Measurements from ENCODE around the gene ANO2.

The ANO2 gene

DNA sequence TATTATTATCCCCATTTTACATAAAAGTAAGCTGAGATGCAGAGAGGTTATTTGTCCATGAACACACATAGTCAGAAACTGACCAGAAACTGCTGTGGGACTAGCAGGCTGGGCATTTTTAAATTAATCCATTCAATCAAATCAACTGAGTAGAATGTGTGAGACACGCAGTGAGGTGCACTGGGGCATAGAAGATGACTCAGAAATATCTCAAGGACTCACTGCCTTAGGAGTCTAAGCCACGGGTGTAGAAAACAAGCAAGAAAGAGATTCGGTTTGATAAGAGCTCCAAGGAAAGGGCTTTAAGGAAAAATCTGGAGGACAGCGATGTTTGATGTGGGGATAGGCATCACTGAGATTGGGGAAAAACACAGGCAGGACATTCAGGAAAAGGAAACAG is 127.8 kb downstream of the ANO2 start:
- no peak for DNase-seq (ENCODE audit: extremely low read depth, low read depth)
- TF ChIP-seq, protein P1, sequence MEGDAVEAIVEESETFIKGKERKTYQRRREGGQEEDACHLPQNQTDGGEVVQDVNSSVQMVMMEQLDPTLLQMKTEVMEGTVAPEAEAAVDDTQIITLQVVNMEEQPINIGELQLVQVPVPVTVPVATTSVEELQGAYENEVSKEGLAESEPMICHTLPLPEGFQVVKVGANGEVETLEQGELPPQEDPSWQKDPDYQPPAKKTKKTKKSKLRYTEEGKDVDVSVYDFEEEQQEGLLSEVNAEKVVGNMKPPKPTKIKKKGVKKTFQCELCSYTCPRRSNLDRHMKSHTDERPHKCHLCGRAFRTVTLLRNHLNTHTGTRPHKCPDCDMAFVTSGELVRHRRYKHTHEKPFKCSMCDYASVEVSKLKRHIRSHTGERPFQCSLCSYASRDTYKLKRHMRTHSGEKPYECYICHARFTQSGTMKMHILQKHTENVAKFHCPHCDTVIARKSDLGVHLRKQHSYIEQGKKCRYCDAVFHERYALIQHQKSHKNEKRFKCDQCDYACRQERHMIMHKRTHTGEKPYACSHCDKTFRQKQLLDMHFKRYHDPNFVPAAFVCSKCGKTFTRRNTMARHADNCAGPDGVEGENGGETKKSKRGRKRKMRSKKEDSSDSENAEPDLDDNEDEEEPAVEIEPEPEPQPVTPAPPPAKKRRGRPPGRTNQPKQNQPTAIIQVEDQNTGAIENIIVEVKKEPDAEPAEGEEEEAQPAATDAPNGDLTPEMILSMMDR (IDR thresholded peaks at IDR 0.05; ENCODE audit: low read depth, low read length) = no peak

DNA sequence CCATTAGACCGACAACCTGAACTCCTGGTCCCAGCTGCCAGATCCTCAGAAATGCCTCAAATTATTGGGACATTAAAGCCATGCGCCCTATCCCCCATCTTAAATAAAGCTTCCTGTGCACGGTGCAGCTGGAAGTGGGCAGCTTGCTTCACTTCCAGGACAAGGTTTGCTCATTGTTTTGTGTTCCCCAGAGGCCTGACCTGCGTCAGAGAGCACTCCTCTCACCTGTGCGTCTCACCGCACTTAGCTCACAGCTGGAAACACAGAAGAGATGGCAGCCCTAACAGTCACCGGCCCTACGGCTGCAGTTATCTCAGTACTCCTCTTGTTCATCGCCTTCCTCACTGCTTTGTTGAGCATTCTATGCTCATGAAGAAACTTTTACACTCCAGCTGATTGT is 135.5 kb downstream of the ANO2 start:
- DNase-seq (ENCODE audit: extremely low read depth, low read depth) = no peak
- TF ChIP-seq, protein P1 (IDR thresholded peaks at IDR 0.05; ENCODE audit: low read depth, low read length) = no peak

DNA sequence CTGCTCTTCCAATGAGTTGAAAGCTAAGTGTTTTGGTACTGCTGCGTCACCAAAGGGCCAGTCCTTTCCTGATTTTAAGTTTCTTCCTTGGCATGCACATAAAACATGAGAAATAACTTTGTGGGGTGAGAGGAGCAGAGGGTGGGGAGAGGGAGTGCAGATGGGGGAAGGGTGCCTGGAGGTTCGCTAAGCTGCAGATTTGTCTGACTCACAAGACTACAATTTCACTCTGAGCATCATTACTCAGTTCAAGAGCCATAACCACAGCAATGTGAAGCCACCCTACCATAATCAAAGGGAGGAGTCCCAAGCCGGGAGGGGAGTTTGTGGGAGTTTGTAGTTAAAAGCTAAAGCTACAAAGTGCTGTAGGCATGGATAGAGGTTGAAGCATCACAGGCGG is 136.1 kb downstream of the ANO2 start:
- TF ChIP-seq, protein P1 (IDR thresholded peaks at IDR 0.05; ENCODE audit: low read depth, low read length) = no peak
- DNase-seq (ENCODE audit: extremely low read depth, low read depth) = peak; percentile 4

DNA sequence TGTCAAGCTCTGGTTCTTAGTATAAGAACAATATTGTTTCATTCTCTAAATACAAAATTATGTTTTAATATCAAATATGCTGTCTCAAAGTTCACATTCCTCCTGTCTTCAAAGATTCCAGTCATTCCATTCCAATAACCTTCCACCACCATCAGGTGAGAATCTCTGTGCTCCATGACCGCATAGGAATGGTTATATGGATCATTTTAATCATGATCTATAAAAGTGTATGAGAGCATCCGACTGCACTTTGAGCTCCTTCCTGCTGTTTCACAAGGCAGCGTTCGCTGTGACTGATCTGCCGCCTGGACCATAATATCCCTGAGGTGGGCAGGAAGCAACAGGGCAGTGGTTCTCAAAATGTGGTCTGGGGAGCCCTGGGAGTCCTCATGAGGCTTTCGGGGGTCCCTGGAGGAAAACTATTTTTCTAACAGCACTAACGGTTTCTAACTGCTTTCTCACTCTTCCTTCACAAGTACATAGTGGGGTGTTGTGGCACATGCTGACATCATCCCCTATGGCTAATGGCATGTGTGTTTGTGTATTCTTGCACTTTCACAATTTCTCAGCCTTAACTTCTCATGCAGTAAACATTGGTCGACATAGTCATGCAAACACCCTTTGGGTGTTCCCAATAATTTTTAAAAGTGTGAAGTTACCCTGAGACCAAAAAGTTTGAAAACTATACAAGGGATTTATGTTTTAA is 137.4 kb downstream of the ANO2 start:
- no peak for DNase-seq (ENCODE audit: extremely low read depth, low read depth)
- TF ChIP-seq, protein P1 (IDR thresholded peaks at IDR 0.05; ENCODE audit: low read depth, low read length) = no peak

DNA sequence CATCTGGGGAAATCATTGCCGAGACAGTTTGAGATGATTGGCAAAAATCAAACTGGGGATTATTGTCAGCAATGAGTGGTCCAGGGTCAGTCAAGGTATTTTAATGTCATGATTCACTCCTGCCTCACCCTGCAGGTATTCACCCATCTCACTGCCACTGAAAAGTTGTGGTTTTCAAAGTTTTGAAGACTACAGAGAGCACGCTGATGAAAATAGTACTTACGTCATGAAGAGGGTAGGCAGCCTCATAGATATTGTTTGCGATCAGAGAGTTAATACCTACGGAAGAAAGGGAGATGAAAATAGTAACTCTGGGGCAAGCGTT is 138.0 kb downstream of the ANO2 start:
- DNase-seq (ENCODE audit: extremely low read depth, low read depth) = no peak
- TF ChIP-seq, protein P1 (IDR thresholded peaks at IDR 0.05; ENCODE audit: low read depth, low read length) = no peak

DNA sequence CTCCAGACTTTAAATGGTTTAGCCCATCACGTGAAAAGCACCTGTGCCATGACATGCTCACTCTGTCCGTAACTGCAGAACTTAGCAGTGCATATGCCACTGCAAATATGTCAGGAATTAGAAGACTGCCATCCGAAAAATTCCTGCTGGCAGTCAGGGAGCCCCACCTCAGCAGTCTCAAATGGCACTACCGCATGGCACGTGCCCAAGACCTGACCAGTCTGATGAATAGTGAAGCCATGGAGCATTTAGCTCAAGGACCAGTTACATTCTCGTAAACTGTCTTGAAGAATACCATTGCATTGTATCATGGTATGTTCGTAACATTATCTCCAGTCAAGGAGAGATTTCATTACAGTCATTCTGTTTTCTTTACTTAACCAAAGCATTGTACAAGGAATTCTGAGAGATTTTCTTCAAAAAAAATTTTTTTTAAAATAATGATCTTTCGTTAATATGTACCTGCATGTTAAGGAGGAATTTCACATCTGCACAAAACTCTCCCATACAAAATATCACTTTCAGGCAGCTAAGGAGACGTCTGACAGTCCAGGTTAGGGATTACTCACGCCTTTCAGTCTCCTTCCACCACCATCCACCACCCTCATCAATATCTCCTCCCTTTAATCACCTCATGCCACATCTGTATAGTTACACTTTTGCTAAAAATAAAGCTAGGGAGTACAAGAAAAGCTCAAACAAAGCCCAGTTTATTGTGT is 138.5 kb downstream of the ANO2 start:
- no peak for DNase-seq (ENCODE audit: extremely low read depth, low read depth)
- TF ChIP-seq, protein P1 (IDR thresholded peaks at IDR 0.05; ENCODE audit: low read depth, low read length) = no peak

DNA sequence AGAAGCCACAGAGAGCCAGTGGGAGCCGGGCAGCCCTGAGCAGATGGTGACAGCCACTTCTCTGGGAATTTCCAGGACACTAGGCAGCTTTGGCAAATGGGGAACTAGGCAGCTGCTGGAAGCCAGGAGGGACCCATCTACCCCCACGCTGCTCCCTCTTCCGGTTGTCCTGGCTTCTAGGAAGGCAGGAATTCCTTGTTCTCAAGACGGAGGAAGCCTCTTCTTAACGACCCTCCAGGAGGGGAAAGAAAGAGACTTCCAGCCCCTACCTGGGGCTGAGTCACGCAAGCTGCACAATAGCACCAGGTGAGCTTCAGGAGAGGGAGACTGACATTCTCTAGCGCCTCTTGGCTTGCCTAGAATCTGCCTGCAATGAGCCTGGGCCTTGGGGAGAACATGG is 141.5 kb downstream of the ANO2 start:
- TF ChIP-seq, protein P1 (IDR thresholded peaks at IDR 0.05; ENCODE audit: low read depth, low read length) = no peak
- no peak for DNase-seq (ENCODE audit: extremely low read depth, low read depth)
